Measurements from ENCODE around the gene EXD1.

DNA sequence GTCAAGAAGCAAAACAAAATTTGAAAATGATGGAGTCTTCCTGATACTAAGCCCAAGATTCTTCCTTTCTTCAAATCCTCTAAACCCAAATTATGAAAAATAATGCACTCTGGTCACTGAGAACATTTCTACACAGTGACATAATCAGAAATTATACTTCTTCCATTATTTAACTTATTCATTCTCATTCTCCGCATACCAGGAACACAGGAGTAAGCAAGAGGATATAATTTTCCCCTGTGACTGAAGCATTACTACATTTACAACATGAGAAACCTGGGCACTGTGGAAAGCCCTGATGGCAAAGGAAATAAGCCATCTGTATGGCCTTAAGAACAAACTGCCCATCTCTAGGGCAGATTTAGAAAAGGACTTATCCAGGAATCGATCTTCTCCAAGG lies 47.0 kb downstream of the EXD1 start:
- TF ChIP-seq POLR2A (IDR thresholded peaks at IDR 0.05; ENCODE audit: low read length) (no peak), GATA1 (IDR thresholded peaks at IDR 0.05; ENCODE audit: low read depth, low read length) (no peak)

All from erythroblast (primary cell).